Liver (tissue), 3 donors: Measurements from ENCODE around the gene LSAMP.

Source experiments
- FOXA1 ChIP-seq: IDR thresholded peaks from 2 replicates; pipeline ENCODE4 v1.6.1; 2016; ENCODE audit warnings: antibody characterized with exemption
- GABPA ChIP-seq, 2 donors: IDR thresholded peaks in 1 of 2; conservative IDR thresholded peaks in 1 of 2; 2 replicates each; pipeline ENCODE4 v1.6.1; 2016; ENCODE audit warnings: antibody characterized with exemption in 2 of 2, mild to moderate bottlenecking in 1 of 2, moderate library complexity in 1 of 2
- JUND ChIP-seq, 2 donors: IDR thresholded peaks; 2 replicates each; pipeline ENCODE4 v1.6.1; 2016; ENCODE audit warnings: antibody characterized with exemption in 2 of 2
- NR2F2 ChIP-seq: IDR thresholded peaks from 2 replicates; pipeline ENCODE4 v1.6.1; 2016; ENCODE audit warnings: antibody characterized with exemption
- RAD21 ChIP-seq, 2 donors: IDR thresholded peaks; 2 replicates each; pipeline ENCODE4 v1.6.1; 2016; ENCODE audit warnings: antibody characterized with exemption in 2 of 2, mild to moderate bottlenecking in 2 of 2
- RXRA ChIP-seq, 2 donors: IDR thresholded peaks; 2 replicates each; pipeline ENCODE4 v1.6.1; 2017 to 2018; ENCODE audit warnings: antibody characterized with exemption in 2 of 2, mild to moderate bottlenecking in 1 of 2
- SP1 ChIP-seq: IDR thresholded peaks from 2 replicates; pipeline ENCODE4 v1.6.1; 2018; ENCODE audit warnings: antibody characterized with exemption, mild to moderate bottlenecking
- TAF1 ChIP-seq: conservative IDR thresholded peaks from 2 replicates; pipeline ENCODE4 v1.6.1; 2016; ENCODE audit warnings: antibody characterized with exemption, mild to moderate bottlenecking
- YY1 ChIP-seq: IDR thresholded peaks from 2 replicates; pipeline ENCODE4 v1.6.1; 2016; ENCODE audit warnings: antibody characterized with exemption, mild to moderate bottlenecking
- TF ChIP-seq, protein P1 (sequence below): fragments of 150-350 bp; IDR thresholded peaks from 2 replicates; pipeline ENCODE4 v1.5.1; 2017; ENCODE audit warnings: improper control_type of control experiment, low read depth, low read length; ENCODE audit not compliant: missing input control
- TF ChIP-seq, protein P2 (sequence below): IDR thresholded peaks from 2 replicates; pipeline ENCODE4 v1.6.1; 2016; ENCODE audit warnings: antibody characterized with exemption
- TF ChIP-seq, protein P3 (sequence below): IDR thresholded peaks from 2 replicates; pipeline ENCODE4 v1.6.1; 2016; ENCODE audit warnings: antibody characterized with exemption, mild to moderate bottlenecking
- TF ChIP-seq, protein P4 (sequence below): IDR thresholded peaks from 2 replicates; pipeline ENCODE4 v1.6.1; 2016; ENCODE audit warnings: antibody characterized with exemption
- donor health status: healthy.
- donor health status: healthy.

DNA sequence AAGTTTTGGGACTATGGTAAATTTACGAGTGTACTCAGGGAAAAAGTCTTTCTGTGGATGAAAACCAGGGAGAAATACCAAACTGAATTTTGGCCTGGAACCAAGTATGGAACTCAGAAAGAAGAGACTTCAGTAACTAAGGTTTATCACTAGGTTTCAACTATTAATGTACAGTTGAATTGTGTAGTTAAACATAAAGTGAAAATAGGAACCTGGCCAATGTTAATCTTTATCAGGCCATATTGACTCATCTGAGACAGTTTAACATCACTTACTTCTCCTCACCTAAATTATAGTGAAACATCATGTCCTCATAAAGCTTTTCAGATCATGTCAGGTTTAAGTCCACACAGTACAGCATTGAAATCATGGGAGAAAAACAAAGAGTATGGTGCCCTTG, 197.7 kb downstream of the LSAMP start:
- TF ChIP-seq, protein P1, sequence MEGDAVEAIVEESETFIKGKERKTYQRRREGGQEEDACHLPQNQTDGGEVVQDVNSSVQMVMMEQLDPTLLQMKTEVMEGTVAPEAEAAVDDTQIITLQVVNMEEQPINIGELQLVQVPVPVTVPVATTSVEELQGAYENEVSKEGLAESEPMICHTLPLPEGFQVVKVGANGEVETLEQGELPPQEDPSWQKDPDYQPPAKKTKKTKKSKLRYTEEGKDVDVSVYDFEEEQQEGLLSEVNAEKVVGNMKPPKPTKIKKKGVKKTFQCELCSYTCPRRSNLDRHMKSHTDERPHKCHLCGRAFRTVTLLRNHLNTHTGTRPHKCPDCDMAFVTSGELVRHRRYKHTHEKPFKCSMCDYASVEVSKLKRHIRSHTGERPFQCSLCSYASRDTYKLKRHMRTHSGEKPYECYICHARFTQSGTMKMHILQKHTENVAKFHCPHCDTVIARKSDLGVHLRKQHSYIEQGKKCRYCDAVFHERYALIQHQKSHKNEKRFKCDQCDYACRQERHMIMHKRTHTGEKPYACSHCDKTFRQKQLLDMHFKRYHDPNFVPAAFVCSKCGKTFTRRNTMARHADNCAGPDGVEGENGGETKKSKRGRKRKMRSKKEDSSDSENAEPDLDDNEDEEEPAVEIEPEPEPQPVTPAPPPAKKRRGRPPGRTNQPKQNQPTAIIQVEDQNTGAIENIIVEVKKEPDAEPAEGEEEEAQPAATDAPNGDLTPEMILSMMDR: no peak
- TF ChIP-seq, protein P2, sequence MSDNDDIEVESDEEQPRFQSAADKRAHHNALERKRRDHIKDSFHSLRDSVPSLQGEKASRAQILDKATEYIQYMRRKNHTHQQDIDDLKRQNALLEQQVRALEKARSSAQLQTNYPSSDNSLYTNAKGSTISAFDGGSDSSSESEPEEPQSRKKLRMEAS: no peak
- TF ChIP-seq RXRA (IDR thresholded peaks at IDR 0.05) (no peak), YY1 (no peak), GABPA (IDR thresholded peaks at IDR 0.05 in 1 of 2, conservative IDR thresholded peaks at IDR 0.05 in 1 of 2) (no peak), TAF1 (no peak), RAD21 (IDR thresholded peaks at IDR 0.05) (no peak), JUND (IDR thresholded peaks at IDR 0.05) (no peak), NR2F2 (no peak), SP1 (no peak), FOXA1 (no peak)
- TF ChIP-seq, protein P3, sequence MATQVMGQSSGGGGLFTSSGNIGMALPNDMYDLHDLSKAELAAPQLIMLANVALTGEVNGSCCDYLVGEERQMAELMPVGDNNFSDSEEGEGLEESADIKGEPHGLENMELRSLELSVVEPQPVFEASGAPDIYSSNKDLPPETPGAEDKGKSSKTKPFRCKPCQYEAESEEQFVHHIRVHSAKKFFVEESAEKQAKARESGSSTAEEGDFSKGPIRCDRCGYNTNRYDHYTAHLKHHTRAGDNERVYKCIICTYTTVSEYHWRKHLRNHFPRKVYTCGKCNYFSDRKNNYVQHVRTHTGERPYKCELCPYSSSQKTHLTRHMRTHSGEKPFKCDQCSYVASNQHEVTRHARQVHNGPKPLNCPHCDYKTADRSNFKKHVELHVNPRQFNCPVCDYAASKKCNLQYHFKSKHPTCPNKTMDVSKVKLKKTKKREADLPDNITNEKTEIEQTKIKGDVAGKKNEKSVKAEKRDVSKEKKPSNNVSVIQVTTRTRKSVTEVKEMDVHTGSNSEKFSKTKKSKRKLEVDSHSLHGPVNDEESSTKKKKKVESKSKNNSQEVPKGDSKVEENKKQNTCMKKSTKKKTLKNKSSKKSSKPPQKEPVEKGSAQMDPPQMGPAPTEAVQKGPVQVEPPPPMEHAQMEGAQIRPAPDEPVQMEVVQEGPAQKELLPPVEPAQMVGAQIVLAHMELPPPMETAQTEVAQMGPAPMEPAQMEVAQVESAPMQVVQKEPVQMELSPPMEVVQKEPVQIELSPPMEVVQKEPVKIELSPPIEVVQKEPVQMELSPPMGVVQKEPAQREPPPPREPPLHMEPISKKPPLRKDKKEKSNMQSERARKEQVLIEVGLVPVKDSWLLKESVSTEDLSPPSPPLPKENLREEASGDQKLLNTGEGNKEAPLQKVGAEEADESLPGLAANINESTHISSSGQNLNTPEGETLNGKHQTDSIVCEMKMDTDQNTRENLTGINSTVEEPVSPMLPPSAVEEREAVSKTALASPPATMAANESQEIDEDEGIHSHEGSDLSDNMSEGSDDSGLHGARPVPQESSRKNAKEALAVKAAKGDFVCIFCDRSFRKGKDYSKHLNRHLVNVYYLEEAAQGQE: no peak
- TF ChIP-seq, protein P4, sequence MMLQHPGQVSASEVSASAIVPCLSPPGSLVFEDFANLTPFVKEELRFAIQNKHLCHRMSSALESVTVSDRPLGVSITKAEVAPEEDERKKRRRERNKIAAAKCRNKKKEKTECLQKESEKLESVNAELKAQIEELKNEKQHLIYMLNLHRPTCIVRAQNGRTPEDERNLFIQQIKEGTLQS: no peak
